OCI-LY3 (cell line): Measurements from ENCODE around the gene ZC3H18.

Source experiments
- H2AFZ ChIP-seq: fragments of 200-600, 300-600 bp; shearing (Covaris generic); 2 replicates; pipeline ENCODE4 v1.6.0; 2014; ENCODE audit warnings: antibody characterized with exemption, low read depth, low read length
- H3K27ac ChIP-seq: fragments of 200-600, 300-600 bp; sonication (generic); 2 replicates; pipeline ENCODE4 v1.5.1; 2014; ENCODE audit warnings: mild to moderate bottlenecking, low read length, moderate library complexity, mixed read lengths
- H3K27me3 ChIP-seq: fragments of 200-600, 300-600 bp; sonication (generic); 2 replicates; pipeline ENCODE4 v1.6.1; 2014; ENCODE audit warnings: low read depth, low read length, mixed read lengths
- H3K36me3 ChIP-seq: fragments of 200-600, 300-600 bp; sonication (generic); replicated peaks from 2 replicates; pipeline ENCODE3; 2014; ENCODE audit warnings: low read depth, low read length, mixed read lengths
- H3K4me1 ChIP-seq: fragments of 300-600, 200-600 bp; sonication (generic); 2 replicates; pipeline ENCODE4 v1.6.1; 2014; ENCODE audit warnings: low read length, mixed read lengths
- H3K4me2 ChIP-seq: fragments of 200-600, 300-600 bp; sonication (generic); 2 replicates; pipeline ENCODE4 v1.6.1; 2014; ENCODE audit warnings: low read length, mixed read lengths
- H3K4me3 ChIP-seq: fragments of 300-600, 200-600 bp; sonication (generic); 2 replicates; pipeline ENCODE4 v1.5.1; 2014; ENCODE audit warnings: antibody characterized with exemption, mild to moderate bottlenecking, low read length, moderate library complexity
- H3K79me2 ChIP-seq: fragments of 300-600, 200-600 bp; shearing (Covaris generic); 2 replicates; pipeline ENCODE4 v1.6.1; 2014; ENCODE audit warnings: mild to moderate bottlenecking, low read length, mixed read lengths
- H3K9ac ChIP-seq: fragments of 300-600, 200-600 bp; shearing (Covaris generic); 2 replicates; pipeline ENCODE4 v1.6.0; 2014; ENCODE audit warnings: mild to moderate bottlenecking, low read length, moderate library complexity
- H3K9me3 ChIP-seq: fragments of 200-600, 300-600 bp; shearing (Covaris generic); 2 replicates; pipeline ENCODE4 v1.6.1; 2014; ENCODE audit warnings: low read length, mixed read lengths; ENCODE audit not compliant: insufficient read depth
- H4K20me1 ChIP-seq: fragments of 200-600, 300-600 bp; sonication (generic); 2 replicates; pipeline ENCODE4 v1.6.1; 2016; ENCODE audit warnings: low read length, mixed read lengths; ENCODE audit not compliant: insufficient read depth
- CTCF ChIP-seq: fragments of 200-600, 300-600 bp; sonication (generic); IDR thresholded peaks from 2 replicates; pipeline ENCODE4 v1.5.1; 2014; ENCODE audit warnings: antibody characterized with exemption, low read length, low read depth
- EZH2phosphoT487 ChIP-seq: fragments of 200-600 bp; shearing (Covaris generic); IDR thresholded peaks from 2 replicates; pipeline ENCODE4 v1.6.1; 2018; ENCODE audit warnings: antibody characterized with exemption, mixed run types, low read depth

The ZC3H18 gene

GRCh38 chr16:88581033-88581432 lies 10.8 kb downstream of the ZC3H18 start:
- H3K36me3 ChIP-seq, result peaks cover 43% of the 10 kb centered on the region
- H3K27me3 ChIP-seq, result no peaks in the 10 kb centered on the region
- H4K20me1 ChIP-seq, result peaks cover 40% of the 10 kb centered on the region
- H3K4me3 ChIP-seq, result no peak overlapping the region
- H3K79me2 ChIP-seq, result peaks cover 98% of the 10 kb centered on the region
- no peak overlapping the region for H3K4me2 ChIP-seq
- TF ChIP-seq CTCF, result no peak
- TF ChIP-seq EZH2phosphoT487, result no peak
- H3K4me1 ChIP-seq, result no peaks in the 10 kb centered on the region
- no peak overlapping the region for H3K27ac ChIP-seq
- H2AFZ ChIP-seq, result no peak overlapping the region
- H3K9ac ChIP-seq, result no peak overlapping the region
- H3K9me3 ChIP-seq, result no peaks in the 10 kb centered on the region

GRCh38 chr16:88582912-88583575 lies 12.8 kb downstream of the ZC3H18 start:
- Histone ChIP-seq H3K4me2 (no peak overlapping the region), H3K9me3 (no peaks in the 10 kb centered on the region), H3K4me1 (no peaks in the 10 kb centered on the region), H4K20me1 (peaks cover 40% of the 10 kb centered on the region), H3K79me2 (peaks cover 82% of the 10 kb centered on the region), H3K36me3 (peaks cover 41% of the 10 kb centered on the region), H3K4me3 (no peak overlapping the region), H3K9ac (no peak overlapping the region), H3K27ac (no peak overlapping the region), H3K27me3 (no peaks in the 10 kb centered on the region), H2AFZ (no peak overlapping the region)
- no peak for TF ChIP-seq CTCF
- no peak for TF ChIP-seq EZH2phosphoT487

DNA sequence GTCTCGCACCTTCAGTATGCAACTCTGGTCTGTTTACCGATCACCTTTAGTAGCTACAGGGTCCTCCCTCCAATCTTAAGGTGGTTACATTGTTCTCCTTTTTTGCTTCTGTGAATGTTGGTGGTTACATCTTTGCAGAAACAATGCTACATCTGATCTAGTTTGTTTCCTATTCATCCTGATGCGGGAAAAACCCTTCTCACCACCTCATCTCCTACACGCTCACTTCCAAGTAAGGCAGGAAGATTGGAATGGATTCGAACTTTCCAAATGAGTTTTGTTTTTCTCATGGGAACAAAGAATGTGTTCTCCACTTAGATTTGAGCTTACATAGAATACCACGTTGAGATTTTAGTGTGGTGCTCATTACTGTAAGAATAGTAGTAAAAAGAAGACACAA lies 14.5 kb downstream of the ZC3H18 start:
- Histone ChIP-seq H3K79me2 (peaks cover 70% of the 10 kb centered on the region), H3K36me3 (peaks cover 50% of the 10 kb centered on the region), H2AFZ (no peak overlapping the region), H3K9me3 (no peaks in the 10 kb centered on the region), H3K4me2 (no peak overlapping the region), H3K9ac (no peak overlapping the region), H3K27me3 (no peaks in the 10 kb centered on the region), H3K4me1 (no peaks in the 10 kb centered on the region), H3K4me3 (no peak overlapping the region), H3K27ac (no peak overlapping the region), H4K20me1 (peaks cover 27% of the 10 kb centered on the region)
- TF ChIP-seq EZH2phosphoT487 (no peak), CTCF (no peak)

DNA sequence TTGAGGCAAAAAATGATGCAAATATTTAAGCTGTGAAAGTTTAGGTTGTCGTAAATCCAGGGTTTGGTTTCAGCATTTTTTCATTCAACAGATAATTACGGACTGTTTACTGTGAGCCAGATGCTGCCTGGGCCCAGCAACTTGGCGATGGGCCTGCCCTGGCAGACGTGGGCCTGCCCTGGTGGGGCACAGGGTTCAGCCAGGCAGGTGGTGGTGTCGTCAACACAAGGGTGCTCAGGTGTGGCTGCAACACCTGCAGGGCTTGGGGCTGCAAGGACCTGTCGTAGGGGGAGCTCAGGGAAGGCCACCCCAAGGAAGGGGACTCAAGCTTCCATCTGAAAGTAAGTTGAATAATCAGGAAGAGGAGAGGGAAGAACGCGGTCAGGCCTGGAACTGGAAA lies 15.1 kb downstream of the ZC3H18 start:
- H2AFZ ChIP-seq, result no peak overlapping the region
- TF ChIP-seq EZH2phosphoT487 (no peak), CTCF (no peak)
- no peak overlapping the region for H3K4me3 ChIP-seq
- H3K4me2 ChIP-seq, result no peak overlapping the region
- H3K79me2 ChIP-seq, result peaks cover 64% of the 10 kb centered on the region
- no peaks in the 10 kb centered on the region for H3K4me1 ChIP-seq
- H3K36me3 ChIP-seq, result peaks cover 53% of the 10 kb centered on the region
- no peaks in the 10 kb centered on the region for H3K9me3 ChIP-seq
- H3K27me3 ChIP-seq, result no peaks in the 10 kb centered on the region
- peaks cover 26% of the 10 kb centered on the region for H4K20me1 ChIP-seq
- H3K9ac ChIP-seq, result no peak overlapping the region
- H3K27ac ChIP-seq, result no peak overlapping the region
